GM21423 (cell line): Measurements from ENCODE around the gene CAMK2G.
A peak's percentile ranks its signal among the peaks of the same experiment; 100 is the strongest.

Experiments used
- ATAC-seq: cut with Tn5 transposase; IDR thresholded peaks from one replicate; pipeline ENCODE4 v1.9.1; 2021; ENCODE audit warnings: mild to moderate bottlenecking, moderate library complexity; ENCODE audit not compliant: unreplicated experiment

CAMK2G gene

GRCh38 chr10:73779539-73780197 lies 94.7 kb downstream of the CAMK2G start:
- ATAC-seq: no peak

GRCh38 chr10:73779018-73779417 lies 95.3 kb downstream of the CAMK2G start:
- no peak for ATAC-seq

GRCh38 chr10:73774637-73775036 lies 99.7 kb downstream of the CAMK2G start:
- no peak for ATAC-seq

GRCh38 chr10:73773152-73773879 lies 101.0 kb downstream of the CAMK2G start:
- ATAC-seq: no peak

GRCh38 chr10:73772281-73773151 lies 101.8 kb downstream of the CAMK2G start:
- peak; percentile 65 for ATAC-seq

GRCh38 chr10:73771722-73772280 lies 102.6 kb downstream of the CAMK2G start:
- ATAC-seq: peak; percentile 4

- ATAC-seq: no peak
These were observed 105.0 kb downstream of the CAMK2G start for GRCh38 chr10:73769396-73769795.

- no peak for ATAC-seq
These were observed 105.5 kb downstream of the CAMK2G start for GRCh38 chr10:73768881-73769280.

- no peak for ATAC-seq
These were observed 109.3 kb downstream of the CAMK2G start for GRCh38 chr10:73765066-73765465.

GRCh38 chr10:73763343-73763742 lies 111.0 kb downstream of the CAMK2G start:
- no peak for ATAC-seq

GRCh38 chr10:73762915-73763314 lies 111.4 kb downstream of the CAMK2G start:
- ATAC-seq: no peak
